Panc1 (cell line): Measurements from ENCODE around the gene FANCD2. TPM values are rescaled to one million over a fixed set of nuclear protein-coding genes. Genes with fewer than 3 reads are reported as not detected.
"Not testable (repeated sequence)": the region's sequence is repeated elsewhere in the genome, so short reads cannot be mapped to it uniquely, and the experiment has no call there.

Source experiments
- ATAC-seq: fragments of 200-7000 bp; cut with Tn5 transposase; 2 replicates; pipeline ENCODE4 v1.9.1; 2020; ENCODE audit warnings: mild to moderate bottlenecking, moderate library complexity
- BruUV-seq: library from RNA; stranded (reverse); fragments of 400-500 nt; replicated peaks from 2 replicates; lab custom pipeline; 2021; lab: Mats Ljungman, UMichigan
- CTCF ChIA-PET: fragments of 300-600 bp; sonication (Branson Sonifier 250); formaldehyde crosslinking; loops from one replicate; lab custom pipeline; 2022; ENCODE audit warnings: antibody characterized with exemption; lab: Charles Lee
- POLR2A ChIA-PET: fragments of 300-600 bp; sonication (Branson Sonifier 250); formaldehyde crosslinking; loops from one replicate; lab custom pipeline; 2022; ENCODE audit warnings: antibody characterized with exemption; lab: Charles Lee
- DNase-seq: peaks from one replicate; pipeline ENCODE4 v3.0.0-alpha.2; 2010; ENCODE audit warnings: low read depth, low spot score
- H3K27ac ChIP-seq: 2 replicates; pipeline ENCODE4 v1.5.1; 2011; ENCODE audit warnings: mild to moderate bottlenecking, low read length, inconsistent platforms
- H3K27me3 ChIP-seq: fragments of 200-500 bp; sonication (Bioruptor generic); 2 replicates; pipeline ENCODE4 v1.6.0; 2014; ENCODE audit warnings: low read length, inconsistent platforms; ENCODE audit not compliant: control insufficient read depth, insufficient read depth
- H3K36me3 ChIP-seq: fragments of 200-500 bp; sonication (Bioruptor generic); 2 replicates; pipeline ENCODE4 v1.5.1; 2014; ENCODE audit warnings: inconsistent platforms, mild to moderate bottlenecking, low read length, moderate library complexity; ENCODE audit not compliant: control insufficient read depth, insufficient read depth
- H3K4me1 ChIP-seq: 2 replicates; pipeline ENCODE4 v1.5.1; 2011; ENCODE audit warnings: inconsistent platforms, mild to moderate bottlenecking, low read length, moderate library complexity; ENCODE audit not compliant: control insufficient read depth, insufficient read depth
- H3K4me3 ChIP-seq, 2 experiments: 2 replicates each; pipeline ENCODE4 v1.5.1; 2011 to 2012; ENCODE audit warnings: low read depth in 2 of 2, low read length in 2 of 2, mild to moderate bottlenecking in 2 of 2, inconsistent platforms in 1 of 2, moderate library complexity in 1 of 2
- H3K9me3 ChIP-seq: fragments of 200-500 bp; sonication (Bioruptor generic); 2 replicates; pipeline ENCODE4 v1.5.1; 2014; ENCODE audit warnings: low read depth, mild to moderate bottlenecking, inconsistent platforms, low read length, moderate library complexity; ENCODE audit not compliant: control insufficient read depth, insufficient read depth
- POLR2AphosphoS5 ChIP-seq: IDR thresholded peaks from 2 replicates; pipeline ENCODE4 v1.6.1; 2012; ENCODE audit warnings: mild to moderate bottlenecking, low read depth, low read length, moderate library complexity
- SIN3A ChIP-seq: IDR thresholded peaks from 2 replicates; pipeline ENCODE4 v1.6.1; 2012; ENCODE audit warnings: low read depth, mild to moderate bottlenecking, low read length, moderate library complexity, borderline replicate concordance; ENCODE audit not compliant: insufficient read depth
- TCF7L2 ChIP-seq: IDR thresholded peaks from 2 replicates; pipeline ENCODE4 v1.6.1; 2011; ENCODE audit warnings: mild to moderate bottlenecking, low read depth, low read length, inconsistent platforms
- in situ Hi-C: cut with HindIII; loops from 2 replicates; pipeline ENCODE4 v1.10.0; 2016; ENCODE audit warnings: low sequenced_read_pairs, low pct_unique_long_range_greater_than_20kb
- intact Hi-C: fragments of 100-400 bp; cut with micrococcal nuclease; formaldehyde crosslinking; loops from one replicate; pipeline ENCODE4 v1.10.0; 2022; ENCODE audit not compliant: unreplicated experiment
- total RNA-seq: library from RNA; stranded (reverse); gene quantifications from one replicate; pipeline ENCODE4 v1.2.1, GENCODE V29; 2021; ENCODE audit not compliant: unreplicated experiment
- TF ChIP-seq, protein P1 (sequence below): fragments of 450-650 bp; IDR thresholded peaks from 2 replicates; pipeline ENCODE4 v1.5.1; 2017; ENCODE audit warnings: mild to moderate bottlenecking
- TF ChIP-seq, protein P2 (sequence below), 2 experiments: IDR thresholded peaks; 2 replicates each; pipeline ENCODE4 v1.6.1; 2011 to 2012; ENCODE audit warnings: low read depth in 2 of 2, control low read depth in 1 of 2, low read length in 1 of 2, mild to moderate bottlenecking in 1 of 2, moderate library complexity in 1 of 2; ENCODE audit not compliant: insufficient read depth in 1 of 2

Gene FANCD2
- total RNA-seq, 1 experiment from 2014 or later, result 20.0 TPM

DNA sequence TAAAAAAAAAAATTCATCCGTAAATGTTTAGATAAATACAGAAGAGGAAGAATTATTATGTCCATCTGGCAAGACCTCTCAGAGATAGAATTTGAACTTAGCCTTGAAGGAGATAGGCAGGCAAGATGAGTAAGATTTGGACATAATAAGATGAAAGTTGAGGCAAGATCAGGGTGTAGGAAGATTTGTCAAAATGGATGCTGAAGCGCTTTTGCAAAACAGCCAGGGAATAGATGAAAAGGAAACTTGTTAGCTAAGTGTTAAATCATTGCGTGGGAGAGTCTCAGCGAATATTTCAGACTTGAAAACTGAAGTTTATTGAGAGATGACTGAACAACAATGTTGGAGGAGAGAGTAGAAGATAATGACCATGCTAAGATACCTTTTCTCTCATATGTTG is 96.5 kb downstream of the FANCD2 start:
- H3K36me3 ChIP-seq, result no peaks in the 10 kb centered on the region; the same call in none of the 2 replicates
- ChIA-PET POLR2A (interaction anchor here (0.6 kb wide), 1 partner anchor 19 kb away, joined by 4 read pairs; the partner anchor contains the start of gene VHL), CTCF (no interaction called here)
- no peak for TF ChIP-seq SIN3A
- H3K4me3 ChIP-seq, result no peak overlapping the region
- DNase-seq (no peak), ATAC-seq (no peak)
- no peaks in the 10 kb centered on the region for H3K27me3 ChIP-seq
- no peak overlapping the region for H3K27ac ChIP-seq
- no peaks in the 10 kb centered on the region for H3K9me3 ChIP-seq
- in situ Hi-C loops (no loop called here), intact Hi-C loops (no loop called here)
- no TSS peak for BruUV-seq
- no peaks in the 10 kb centered on the region for H3K4me1 ChIP-seq

DNA sequence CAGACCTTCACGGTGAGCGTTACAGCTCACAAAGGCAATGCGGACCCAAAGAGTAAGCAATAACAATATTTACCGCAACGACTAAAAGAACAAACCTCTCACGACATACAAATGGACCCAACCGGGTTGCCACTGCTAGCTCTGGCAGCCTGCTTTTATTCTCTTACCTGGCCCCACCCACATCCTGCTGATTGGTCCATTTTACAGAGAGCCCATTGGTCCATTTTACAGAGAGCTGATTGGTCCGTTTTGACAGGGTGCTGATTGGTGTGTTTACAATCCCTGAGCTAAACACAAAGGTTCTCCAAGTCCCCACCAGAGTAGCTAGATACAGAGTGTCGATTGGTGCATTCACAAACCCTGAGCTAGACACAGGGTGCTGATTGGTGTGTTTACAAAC is 109.6 kb downstream of the FANCD2 start:
- POLR2A ChIA-PET, result interaction anchor here (0.6 kb wide), 2 partner anchors 9 to 50 kb away, joined by 3 read pairs; no protein-coding TSS in a partner anchor
- CTCF ChIA-PET, DNase-seq, ATAC-seq, in situ Hi-C loops, H3K9me3 ChIP-seq, H3K27me3 ChIP-seq, H3K36me3 ChIP-seq, BruUV-seq, H3K4me3 ChIP-seq, H3K4me1 ChIP-seq, intact Hi-C loops, H3K27ac ChIP-seq: not testable (repeated sequence)

DNA sequence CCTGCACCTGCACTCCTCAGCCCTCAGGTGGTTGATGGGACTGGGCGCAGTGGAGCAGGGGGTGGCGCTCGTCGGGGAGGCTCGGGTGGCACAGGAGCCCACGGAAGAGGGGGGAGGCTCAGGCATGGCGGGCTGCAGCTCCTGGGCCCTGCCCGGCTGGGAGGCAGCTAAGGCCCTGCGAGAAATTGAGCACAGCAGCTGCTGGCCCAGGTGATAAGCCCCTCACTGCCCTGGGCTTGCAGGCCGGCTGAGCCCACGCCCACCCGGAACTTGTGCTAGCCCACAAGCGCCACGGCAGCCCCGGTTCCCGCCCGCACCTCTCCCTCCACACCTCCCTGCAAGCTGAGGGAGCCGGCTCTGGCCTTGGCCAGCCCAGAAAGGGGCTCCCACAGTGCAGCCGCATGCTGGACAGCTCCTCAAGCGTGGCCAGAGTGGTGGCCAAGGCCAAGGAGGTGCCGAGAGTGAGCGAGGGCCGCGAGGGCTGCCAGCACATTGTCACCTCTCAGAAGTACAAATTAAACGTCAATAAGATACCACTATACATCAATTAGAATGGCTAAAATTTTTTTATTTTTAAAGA is 110.3 kb downstream of the FANCD2 start:
- TF ChIP-seq, protein P1, sequence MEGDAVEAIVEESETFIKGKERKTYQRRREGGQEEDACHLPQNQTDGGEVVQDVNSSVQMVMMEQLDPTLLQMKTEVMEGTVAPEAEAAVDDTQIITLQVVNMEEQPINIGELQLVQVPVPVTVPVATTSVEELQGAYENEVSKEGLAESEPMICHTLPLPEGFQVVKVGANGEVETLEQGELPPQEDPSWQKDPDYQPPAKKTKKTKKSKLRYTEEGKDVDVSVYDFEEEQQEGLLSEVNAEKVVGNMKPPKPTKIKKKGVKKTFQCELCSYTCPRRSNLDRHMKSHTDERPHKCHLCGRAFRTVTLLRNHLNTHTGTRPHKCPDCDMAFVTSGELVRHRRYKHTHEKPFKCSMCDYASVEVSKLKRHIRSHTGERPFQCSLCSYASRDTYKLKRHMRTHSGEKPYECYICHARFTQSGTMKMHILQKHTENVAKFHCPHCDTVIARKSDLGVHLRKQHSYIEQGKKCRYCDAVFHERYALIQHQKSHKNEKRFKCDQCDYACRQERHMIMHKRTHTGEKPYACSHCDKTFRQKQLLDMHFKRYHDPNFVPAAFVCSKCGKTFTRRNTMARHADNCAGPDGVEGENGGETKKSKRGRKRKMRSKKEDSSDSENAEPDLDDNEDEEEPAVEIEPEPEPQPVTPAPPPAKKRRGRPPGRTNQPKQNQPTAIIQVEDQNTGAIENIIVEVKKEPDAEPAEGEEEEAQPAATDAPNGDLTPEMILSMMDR, result no peak
- TF ChIP-seq, protein P2, sequence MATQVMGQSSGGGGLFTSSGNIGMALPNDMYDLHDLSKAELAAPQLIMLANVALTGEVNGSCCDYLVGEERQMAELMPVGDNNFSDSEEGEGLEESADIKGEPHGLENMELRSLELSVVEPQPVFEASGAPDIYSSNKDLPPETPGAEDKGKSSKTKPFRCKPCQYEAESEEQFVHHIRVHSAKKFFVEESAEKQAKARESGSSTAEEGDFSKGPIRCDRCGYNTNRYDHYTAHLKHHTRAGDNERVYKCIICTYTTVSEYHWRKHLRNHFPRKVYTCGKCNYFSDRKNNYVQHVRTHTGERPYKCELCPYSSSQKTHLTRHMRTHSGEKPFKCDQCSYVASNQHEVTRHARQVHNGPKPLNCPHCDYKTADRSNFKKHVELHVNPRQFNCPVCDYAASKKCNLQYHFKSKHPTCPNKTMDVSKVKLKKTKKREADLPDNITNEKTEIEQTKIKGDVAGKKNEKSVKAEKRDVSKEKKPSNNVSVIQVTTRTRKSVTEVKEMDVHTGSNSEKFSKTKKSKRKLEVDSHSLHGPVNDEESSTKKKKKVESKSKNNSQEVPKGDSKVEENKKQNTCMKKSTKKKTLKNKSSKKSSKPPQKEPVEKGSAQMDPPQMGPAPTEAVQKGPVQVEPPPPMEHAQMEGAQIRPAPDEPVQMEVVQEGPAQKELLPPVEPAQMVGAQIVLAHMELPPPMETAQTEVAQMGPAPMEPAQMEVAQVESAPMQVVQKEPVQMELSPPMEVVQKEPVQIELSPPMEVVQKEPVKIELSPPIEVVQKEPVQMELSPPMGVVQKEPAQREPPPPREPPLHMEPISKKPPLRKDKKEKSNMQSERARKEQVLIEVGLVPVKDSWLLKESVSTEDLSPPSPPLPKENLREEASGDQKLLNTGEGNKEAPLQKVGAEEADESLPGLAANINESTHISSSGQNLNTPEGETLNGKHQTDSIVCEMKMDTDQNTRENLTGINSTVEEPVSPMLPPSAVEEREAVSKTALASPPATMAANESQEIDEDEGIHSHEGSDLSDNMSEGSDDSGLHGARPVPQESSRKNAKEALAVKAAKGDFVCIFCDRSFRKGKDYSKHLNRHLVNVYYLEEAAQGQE (IDR thresholded peaks at IDR 0.05; ENCODE audit: insufficient read depth in 1 of 2, low read depth in 2 of 2, low read length in 1 of 2), result no peak
- TF ChIP-seq POLR2AphosphoS5, result no peak
- no peak for TF ChIP-seq TCF7L2
- no peak for TF ChIP-seq SIN3A
- no peak overlapping the region for H3K4me3 ChIP-seq
- H3K27ac ChIP-seq, result no peak overlapping the region
- in situ Hi-C loops (no loop called here), intact Hi-C loops (no loop called here)
- H3K36me3 ChIP-seq, result no peaks in the 10 kb centered on the region
- H3K4me1 ChIP-seq, result no peaks in the 10 kb centered on the region
- DNase-seq (no peak), ATAC-seq (no peak)
- no TSS peak for BruUV-seq
- H3K9me3 ChIP-seq, result no peaks in the 10 kb centered on the region
- ChIA-PET POLR2A (interaction anchor here (0.6 kb wide), 1 partner anchor 50 kb away, joined by 3 read pairs; no protein-coding TSS in a partner anchor), CTCF (no interaction called here)
- H3K27me3 ChIP-seq, result no peaks in the 10 kb centered on the region
